ENCODE results near the gene CABLES1. TPM values are rescaled to one million over a fixed set of nuclear protein-coding genes. Genes with fewer than 3 reads are reported as not detected.

The CABLES1 gene
- total and polyA plus RNA-seq, 2 of the 4 experiments (the other 2 are of a cell fraction): 4.7 to 5.7 TPM

DNA sequence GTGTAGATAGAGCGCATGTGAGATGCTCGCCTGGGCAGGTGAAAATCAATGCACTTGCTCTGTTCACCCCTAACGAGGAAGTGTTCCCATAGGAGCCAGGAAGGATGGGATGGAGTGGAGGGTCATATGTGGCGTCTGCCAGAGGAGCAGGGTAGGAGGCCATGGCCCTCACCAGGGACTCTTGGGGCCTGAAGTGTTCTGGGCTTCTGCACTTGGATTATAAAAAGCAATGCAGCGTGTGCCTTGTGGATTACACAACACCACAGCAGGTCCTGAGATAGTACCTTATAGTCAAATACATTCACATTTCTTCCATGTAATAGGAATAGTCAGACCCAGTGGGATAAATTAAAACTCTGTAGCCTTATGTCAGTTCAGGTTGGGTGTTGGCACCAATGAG is 100.1 kb downstream of the CABLES1 start:
- in situ Hi-C loops (cut with MboI; ENCODE audit: low sequenced_read_pairs) (no loop called here), dilution Hi-C loops (cut with HindIII; ENCODE audit: low sequenced_read_pairs, unreplicated experiment) (no loop called here), intact Hi-C loops (cut with micrococcal nuclease) (no loop called here)
- no peak overlapping the region for H3K4me2 ChIP-seq (ENCODE audit: low read depth, low read length)
- POLR2A ChIA-PET (ENCODE audit: unreplicated experiment): no interaction called here
- no peak overlapping the region for H2BK15ac ChIP-seq (ENCODE audit: low read depth, low read length)
- ATAC-seq (ENCODE audit: low read depth): no peak
- no peak overlapping the region for H3K14ac ChIP-seq (replicated peaks; ENCODE audit: low read depth, low read length)
- no peaks in the 10 kb centered on the region for H3K9me3 ChIP-seq (ENCODE audit: control insufficient read depth, insufficient read depth, low read length)
- peaks cover 50% of the 10 kb centered on the region for H3K36me3 ChIP-seq (ENCODE audit: control insufficient read depth, insufficient read depth, low read length)
- H2AK9ac ChIP-seq (replicated peaks; ENCODE audit: low read depth, low read length, poor library complexity): no peak overlapping the region
- H3K4me1 ChIP-seq (ENCODE audit: control insufficient read depth, insufficient read depth, low read length): peaks cover 13% of the 10 kb centered on the region
- H2AFZ ChIP-seq (replicated peaks; ENCODE audit: low read length, poor library complexity): no peak overlapping the region
- no peak overlapping the region for H3K27ac ChIP-seq (ENCODE audit: insufficient read depth, low read length)
- no peak overlapping the region for H4K5ac ChIP-seq (ENCODE audit: low read depth, low read length)
- H3K4me3 ChIP-seq (ENCODE audit: insufficient read depth, low read depth, low read length): no peak overlapping the region
- DNase-seq: no peak
- H3K27me3 ChIP-seq (ENCODE audit: control insufficient read depth, insufficient read depth, low read length): no peaks in the 10 kb centered on the region
- H2BK5ac ChIP-seq (ENCODE audit: low read depth, low read length, poor library complexity, severe bottlenecking): no peak overlapping the region
- no peak overlapping the region for H3K9ac ChIP-seq (ENCODE audit: low read depth, low read length)
- no TSS peak for BruUV-seq (replicated peaks)
- no peak overlapping the region for H4K8ac ChIP-seq (ENCODE audit: low read depth in 2 of 2, low read length in 2 of 2)
- no peak overlapping the region for H2BK20ac ChIP-seq (ENCODE audit: low read depth, low read length)
- CTCF ChIA-PET: interaction anchor here (0.7 kb wide), 1 partner anchor 157 kb away, joined by 3 read pairs; no protein-coding TSS in a partner anchor
- peaks cover 21% of the 10 kb centered on the region for H3K9me1 ChIP-seq (ENCODE audit: insufficient read depth, low read length)
- no peak overlapping the region for H3K56ac ChIP-seq (ENCODE audit: extremely low read depth, insufficient read depth, low read length)
- H3K23ac ChIP-seq (ENCODE audit: low read depth, low read length): no peak overlapping the region
- H3K79me1 ChIP-seq (ENCODE audit: low read depth in 1 of 2, low read length in 2 of 2): peaks cover 10 to 22% of the 10 kb centered on the region in 2 experiments; a peak in 2 of 4 replicates
- no peak overlapping the region for H2BK120ac ChIP-seq (ENCODE audit: low read depth, low read length)
- H3K18ac ChIP-seq (ENCODE audit: low read depth, low read length): no peak overlapping the region
- WGBS, 2 experiments (ENCODE audit: extremely low coverage in 2 of 2, insufficient read length in 1 of 2): 93% methylated on average over 3 of the region's 5 CpGs; no CpG with 5 or more reads in 1 of the 2 experiments
- TF ChIP-seq POLR2A (IDR thresholded peaks at IDR 0.05; ENCODE audit: low read depth, low read length) (no peak), CEBPB (IDR thresholded peaks at IDR 0.05; ENCODE audit: low read depth, low read length) (peak; percentile 41; the same call in 1 of the 2 replicates)
- H4K91ac ChIP-seq (ENCODE audit: insufficient read depth, low read depth, low read length): no peak overlapping the region
- no peak overlapping the region for H2AK5ac ChIP-seq (ENCODE audit: low read depth, low read length)
- H4K20me1 ChIP-seq (ENCODE audit: insufficient read depth, low read length): no peaks in the 10 kb centered on the region
- no peak overlapping the region for H3K4ac ChIP-seq (ENCODE audit: low read depth, low read length)
